HG02798 (cell line): ENCODE data around the gene GPR15LG.

ENCODE experiments used
- ATAC-seq: cut with Tn5 transposase; IDR thresholded peaks from one replicate; pipeline ENCODE4 v1.9.1; 2021; ENCODE audit warnings: mild to moderate bottlenecking; ENCODE audit not compliant: unreplicated experiment, poor library complexity

Gene GPR15LG

DNA sequence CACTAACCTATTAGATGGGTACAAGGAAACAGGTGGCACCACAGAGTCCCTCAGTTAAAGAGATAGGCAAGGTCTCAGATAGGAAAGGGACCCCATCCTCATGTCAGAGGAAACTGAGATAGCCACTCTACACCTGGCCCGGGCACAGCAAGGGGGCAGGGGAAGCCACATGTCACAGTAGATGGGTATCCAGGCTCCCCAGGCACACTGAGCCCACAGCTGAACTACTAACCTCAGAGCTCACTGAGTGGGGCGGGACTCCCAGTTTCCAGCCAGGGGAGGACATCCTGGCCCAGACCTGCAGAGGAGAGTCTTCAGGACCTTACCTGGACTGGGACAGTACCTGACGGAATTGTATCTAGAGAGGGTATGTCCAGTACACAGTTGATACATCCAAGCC, 17.0 kb downstream of the GPR15LG start:
- ATAC-seq = no peak

DNA sequence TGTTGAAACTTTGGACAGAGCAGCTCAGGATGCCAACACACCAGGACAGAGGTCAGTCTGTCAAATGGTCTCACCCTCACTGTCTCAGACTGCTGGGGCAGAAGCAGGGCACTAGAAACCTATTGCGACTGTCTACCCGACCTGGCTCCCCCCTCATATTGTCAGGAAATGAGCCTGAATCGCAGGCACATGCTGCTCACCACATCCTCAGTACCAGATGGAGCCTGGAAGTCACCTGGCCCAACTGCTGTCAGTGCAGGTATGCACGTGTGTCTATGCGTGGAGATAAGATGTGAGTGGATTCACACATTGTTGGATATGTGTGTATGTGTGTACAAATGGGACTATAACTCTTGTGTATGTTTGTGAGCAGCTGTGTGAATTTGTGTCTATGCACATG, 17.5 kb downstream of the GPR15LG start:
- no peak for ATAC-seq

- ATAC-seq = no peak
These were observed 19.7 kb downstream of the GPR15LG start for GRCh38 chr10:84193327-84193726.

DNA sequence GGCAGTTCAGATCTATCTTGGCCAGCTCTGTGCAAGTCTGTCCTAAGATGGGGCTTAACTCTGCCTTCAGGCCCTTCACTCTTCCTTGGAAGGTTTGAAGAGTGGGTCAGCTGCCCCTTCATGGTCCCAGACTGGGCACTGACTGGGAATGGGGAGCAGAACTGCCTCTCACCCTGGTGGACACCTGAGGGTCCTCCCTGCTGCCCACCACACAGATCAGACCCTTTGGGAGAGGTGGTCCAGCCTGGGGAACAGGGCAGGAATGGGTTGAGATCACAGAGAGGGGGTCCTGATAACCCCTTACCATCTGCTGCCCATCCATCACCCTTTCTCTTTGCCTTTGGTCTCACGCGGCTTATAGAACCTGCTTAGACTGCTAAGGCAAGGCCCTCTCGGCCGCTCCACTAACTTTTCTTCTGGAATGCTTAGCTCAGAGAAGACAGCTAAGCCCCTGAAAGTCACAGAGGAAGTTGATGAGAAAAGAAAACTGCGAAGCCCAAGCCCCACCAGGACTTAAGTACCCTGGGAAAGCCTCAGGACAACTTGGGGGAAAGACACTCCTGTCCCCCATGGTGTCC, 20.3 kb downstream of the GPR15LG start:
- ATAC-seq = no peak

DNA sequence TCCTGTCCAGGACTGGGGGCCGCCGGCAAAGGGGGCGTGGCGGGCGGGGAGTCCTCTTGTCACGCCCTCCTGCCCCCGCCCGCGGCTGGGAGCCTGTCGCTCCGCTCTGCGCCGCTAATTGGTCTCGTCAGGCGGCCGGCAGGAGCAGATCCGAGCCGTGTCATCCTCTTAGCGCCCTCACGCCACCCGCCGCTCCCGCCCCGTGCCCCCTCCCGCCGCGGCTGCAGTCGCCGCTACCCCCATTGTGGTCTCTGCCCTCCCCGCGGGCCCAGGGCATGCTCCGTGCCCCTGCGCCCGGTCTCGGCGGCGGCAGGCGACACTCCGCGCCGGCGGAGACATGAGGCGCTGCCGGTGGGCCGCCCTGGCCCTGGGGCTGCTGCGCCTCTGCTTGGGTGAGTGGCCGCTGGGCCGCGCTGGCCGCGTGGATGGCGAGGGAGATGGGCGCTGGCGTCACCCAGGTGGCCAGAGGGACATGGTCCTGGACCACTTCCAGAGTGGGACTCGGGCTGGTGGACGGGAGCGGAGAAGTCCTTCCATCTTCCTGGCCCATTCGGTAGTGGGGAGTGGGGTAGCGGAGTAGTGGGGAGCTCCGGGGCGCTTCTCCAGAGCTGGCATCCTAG, 20.9 kb downstream of the GPR15LG start, which contains the start of gene CDHR1:
Gene CDHR1, plus strand, starts transcription at position 114 of the 620 bp plus-strand sequence. Its CDS starts 224 bp downstream, at position 338.
- ATAC-seq = peak; percentile 87

- ATAC-seq = peak; percentile 1
These were observed 21.6 kb downstream of the GPR15LG start for GRCh38 chr10:84195044-84195830.

DNA sequence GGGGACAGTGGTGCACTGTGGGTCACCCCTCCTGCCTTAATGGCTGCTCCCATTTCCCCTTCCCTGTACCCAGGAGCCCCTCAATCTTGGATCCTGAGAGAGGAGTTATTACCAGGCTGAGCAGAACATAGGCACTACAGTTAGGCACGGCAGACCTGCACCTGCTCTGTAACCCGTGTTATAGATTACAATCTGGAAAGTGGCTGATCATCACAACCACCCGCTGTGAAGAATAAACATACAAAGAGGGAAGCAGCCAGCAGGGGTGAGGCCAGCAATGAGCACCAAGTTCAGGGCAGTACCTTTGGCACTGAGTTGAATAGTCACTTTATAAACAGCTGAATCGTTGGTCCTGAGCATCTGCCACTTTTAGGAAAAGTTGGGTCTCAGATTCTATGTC, 22.5 kb downstream of the GPR15LG start:
- ATAC-seq = no peak

- no peak for ATAC-seq
These were observed 23.3 kb downstream of the GPR15LG start for GRCh38 chr10:84196941-84197340.

DNA sequence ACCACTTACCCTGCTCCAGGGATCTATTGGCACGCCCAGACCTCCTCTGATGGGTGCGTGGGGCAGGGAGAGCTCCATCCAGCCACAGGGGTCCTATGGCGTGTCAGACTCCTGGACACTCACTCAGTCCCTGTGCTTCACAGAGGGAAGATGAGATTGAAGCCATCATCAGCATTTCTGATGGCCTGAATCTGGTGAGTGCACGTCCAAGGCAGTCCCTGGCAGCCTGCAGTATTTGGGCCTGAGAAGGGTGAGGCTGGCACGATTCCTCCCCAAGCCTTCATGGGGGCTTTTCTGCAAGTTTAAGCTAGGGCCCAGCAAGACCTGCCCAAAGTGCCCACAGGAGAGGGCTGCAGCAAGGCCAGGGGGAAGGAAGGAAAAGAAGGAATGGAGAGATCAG, 24.0 kb downstream of the GPR15LG start:
- ATAC-seq = no peak

DNA sequence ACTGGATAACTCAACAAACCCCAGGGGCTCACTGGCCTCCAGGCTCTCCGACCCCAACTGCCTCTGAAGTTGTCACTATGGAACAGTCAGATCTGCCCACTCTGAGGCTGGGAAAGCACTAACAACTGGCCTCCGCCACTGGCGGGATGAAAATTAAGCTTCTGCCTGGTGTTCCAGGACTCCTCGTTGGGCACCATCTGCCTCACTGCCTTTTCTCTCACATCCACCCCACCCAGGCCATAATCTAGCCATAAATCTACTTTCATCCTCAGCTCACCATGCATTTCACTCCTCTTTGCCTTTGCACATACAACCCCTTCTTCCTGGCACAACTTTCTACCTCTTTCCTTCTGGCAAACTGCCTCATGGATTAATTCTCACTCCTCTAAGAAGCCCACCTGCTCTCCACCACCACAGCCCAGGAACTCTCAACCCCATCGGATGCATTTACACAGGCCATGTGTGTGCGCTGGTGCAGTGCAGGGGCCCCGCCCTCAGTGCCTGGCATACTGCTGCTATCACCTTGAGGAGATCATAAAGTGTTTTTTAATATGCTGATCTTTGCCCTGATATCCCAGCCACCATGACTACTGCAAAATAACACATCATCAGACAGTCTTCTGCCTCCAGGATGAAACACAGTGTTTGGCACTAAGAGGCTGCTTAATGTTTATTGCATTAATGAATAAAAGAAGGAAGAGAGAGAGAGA, 24.8 kb downstream of the GPR15LG start:
- no peak for ATAC-seq

- no peak for ATAC-seq
These were observed 27.1 kb downstream of the GPR15LG start for GRCh38 chr10:84200537-84201243.

DNA sequence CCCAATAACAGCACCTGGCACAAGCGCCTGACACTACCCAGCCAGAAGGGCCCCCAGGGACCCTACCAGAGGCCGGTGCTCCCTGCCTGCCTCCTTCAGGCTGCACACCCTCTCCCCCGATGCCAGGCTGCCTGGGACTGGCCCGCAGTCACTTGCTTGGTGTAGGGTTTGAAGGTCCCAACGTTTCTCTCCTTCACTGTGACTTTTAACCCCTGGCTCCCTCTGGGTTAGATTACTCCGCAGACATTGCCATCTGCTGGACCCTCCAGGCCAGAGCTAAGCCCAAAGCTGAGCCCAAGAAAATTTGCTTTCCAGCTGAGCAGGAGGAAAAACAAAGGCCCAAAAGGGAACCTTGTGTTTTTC, 27.6 kb downstream of the GPR15LG start:
- no peak for ATAC-seq

GRCh38 chr10:84201682-84202081, 28.1 kb downstream of the GPR15LG start:
- ATAC-seq = no peak

- no peak for ATAC-seq
These were observed 28.7 kb downstream of the GPR15LG start for GRCh38 chr10:84202349-84202748.

DNA sequence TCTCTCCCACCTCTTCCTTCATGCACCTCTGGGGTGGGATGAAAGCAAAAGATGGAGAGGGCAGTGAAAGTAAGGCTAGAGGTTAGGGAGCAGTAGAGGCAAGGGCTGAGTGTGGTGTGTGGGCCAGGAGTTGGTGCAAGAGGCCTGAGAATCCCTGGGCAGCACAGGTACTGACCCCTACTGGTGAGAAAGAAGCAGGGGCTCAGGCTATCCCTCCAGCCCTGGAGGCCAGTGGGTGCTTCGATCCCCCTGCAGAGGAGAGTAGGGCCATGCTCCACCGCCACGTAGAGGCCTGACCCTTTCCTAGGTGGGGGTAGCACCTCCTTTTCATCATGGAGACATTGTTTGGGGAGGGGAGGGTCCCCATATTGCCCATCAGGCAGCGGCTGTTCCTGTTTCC, 30.5 kb downstream of the GPR15LG start:
- ATAC-seq = peak; percentile 67

DNA sequence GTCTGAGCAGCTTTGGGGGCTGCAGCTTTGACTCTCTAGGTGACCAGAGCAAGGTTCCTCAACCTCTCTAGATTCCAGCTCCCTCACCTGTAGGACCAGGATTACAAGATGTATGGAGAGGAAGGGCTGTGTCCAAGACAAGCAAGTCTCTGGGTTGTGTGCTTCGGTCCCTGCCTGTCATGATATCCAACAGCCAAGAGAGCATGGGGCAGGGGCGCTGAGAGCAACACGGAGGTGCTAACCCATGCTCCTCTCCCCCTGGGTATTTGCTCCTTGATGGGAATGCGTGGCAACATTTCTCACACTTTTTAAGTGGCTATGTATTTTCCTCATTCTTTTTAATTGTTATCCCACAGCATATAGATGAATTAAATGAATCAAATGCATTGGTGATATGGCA, 31.0 kb downstream of the GPR15LG start:
- no peak for ATAC-seq

- peak; percentile 84 for ATAC-seq
These were observed 31.6 kb downstream of the GPR15LG start for GRCh38 chr10:84205049-84205852.

DNA sequence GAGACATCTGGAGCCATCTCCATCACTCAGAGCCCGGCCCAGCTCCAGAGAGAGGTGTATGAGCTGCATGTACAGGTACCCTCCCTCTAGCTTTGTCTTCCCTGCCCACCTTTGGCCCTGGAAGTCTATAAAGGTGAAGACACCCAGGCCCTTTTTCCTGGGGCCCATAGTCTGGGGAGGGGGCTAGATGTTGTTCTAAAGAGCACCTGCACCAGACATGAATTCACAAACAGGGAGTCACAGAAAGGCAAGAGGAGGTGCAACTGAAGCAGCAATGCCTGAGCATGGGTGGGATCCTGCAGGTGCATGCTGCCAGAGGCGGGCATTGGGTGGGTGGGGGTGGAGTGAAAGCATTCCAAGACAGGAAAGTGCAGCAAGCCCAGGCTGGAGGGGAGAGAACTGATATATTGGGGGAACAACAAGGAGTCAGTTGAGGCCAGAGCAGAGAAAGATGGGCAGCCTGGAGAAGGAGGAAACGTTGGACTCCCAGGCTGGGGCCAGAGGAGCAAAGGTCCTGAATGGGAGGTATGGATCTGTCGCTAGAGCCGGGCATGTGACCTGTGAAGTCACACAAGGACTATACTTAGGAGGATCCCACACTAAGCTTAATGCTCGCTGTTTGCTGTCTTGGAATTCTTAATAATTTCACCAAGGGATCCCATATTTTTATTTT, 32.4 kb downstream of the GPR15LG start:
- no peak for ATAC-seq

- ATAC-seq = no peak
These were observed 34.4 kb downstream of the GPR15LG start for GRCh38 chr10:84208023-84208422.
